Measurements from ENCODE around the gene MAP2K2. TPM values are rescaled to one million over a fixed set of nuclear protein-coding genes. Genes with fewer than 3 reads are reported as not detected.
"Not testable (repeated sequence)": the region's sequence is repeated elsewhere in the genome, so short reads cannot be mapped to it uniquely, and the experiment has no call there.

Gene MAP2K2
- 123 and 138 TPM in 2 replicates for total RNA-seq

DNA sequence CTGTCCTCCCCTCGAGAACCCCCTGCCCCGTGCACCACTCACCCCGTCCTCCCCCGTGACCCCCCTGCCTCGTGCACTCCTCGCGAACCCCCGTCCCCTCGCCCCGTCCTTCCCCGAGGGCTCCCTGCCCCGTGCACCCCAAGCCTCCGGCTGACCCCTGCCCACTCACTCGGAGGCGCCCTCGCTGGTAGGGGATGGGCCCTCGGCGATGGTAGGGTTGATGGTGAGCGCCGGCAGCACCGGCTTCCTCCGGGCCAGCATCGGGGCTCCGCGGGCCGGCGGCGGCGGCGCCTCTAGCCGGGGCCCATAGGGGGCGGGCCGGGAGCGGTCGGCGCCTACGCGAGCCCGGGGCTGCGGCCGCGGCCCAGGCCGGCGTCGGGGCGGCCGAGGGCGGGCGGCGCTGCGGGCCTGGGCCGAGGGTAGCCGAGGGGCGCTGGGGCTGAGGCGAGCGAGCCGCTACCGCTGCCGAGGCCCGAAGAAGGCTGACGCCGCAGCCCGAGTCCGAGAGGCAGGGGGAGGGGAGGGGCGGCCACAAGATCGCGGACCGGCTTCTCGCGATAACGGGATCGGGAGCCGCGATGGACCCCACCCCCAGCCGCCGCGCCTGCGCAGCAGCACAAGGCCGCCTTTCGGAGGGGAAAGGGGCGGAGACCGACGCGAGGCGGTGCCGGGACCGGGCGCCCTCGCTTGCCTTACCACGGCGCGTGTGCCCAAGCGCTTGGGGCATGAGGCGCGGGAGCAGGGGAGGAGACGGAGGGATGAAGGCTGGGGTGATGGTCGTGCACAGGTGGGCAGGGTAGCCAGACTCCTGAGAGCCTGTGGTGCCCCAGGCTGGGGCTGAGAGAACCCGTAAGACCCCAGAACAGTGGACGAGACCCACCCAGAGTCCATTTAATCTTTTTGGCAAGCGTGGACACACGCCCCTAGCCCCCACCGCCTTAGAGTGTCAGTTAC, at the start of gene MAP2K2:
TSS of gene MAP2K2 (minus strand) at position 508 of the 954 bp plus-strand sequence. CDS start at position 261, 247 bp downstream.
- no peak for DNase-seq (ENCODE audit: low read depth)
- peak within 1 kb of the TSS; percentile 87 for H3K4me3 ChIP-seq (ENCODE audit: low read depth, low read length)
- TF ChIP-seq CTCF (conservative IDR thresholded peaks at IDR 0.05; ENCODE audit: low read depth, low read length), result no peak

GRCh38 chr19:4172861-4173473, 49.0 kb upstream of the MAP2K2 start:
- no peak for DNase-seq (ENCODE audit: low read depth)
- no peak overlapping the region for H3K4me3 ChIP-seq (ENCODE audit: low read depth, low read length)
- TF ChIP-seq CTCF (conservative IDR thresholded peaks at IDR 0.05; ENCODE audit: low read depth, low read length), result no peak

DNA sequence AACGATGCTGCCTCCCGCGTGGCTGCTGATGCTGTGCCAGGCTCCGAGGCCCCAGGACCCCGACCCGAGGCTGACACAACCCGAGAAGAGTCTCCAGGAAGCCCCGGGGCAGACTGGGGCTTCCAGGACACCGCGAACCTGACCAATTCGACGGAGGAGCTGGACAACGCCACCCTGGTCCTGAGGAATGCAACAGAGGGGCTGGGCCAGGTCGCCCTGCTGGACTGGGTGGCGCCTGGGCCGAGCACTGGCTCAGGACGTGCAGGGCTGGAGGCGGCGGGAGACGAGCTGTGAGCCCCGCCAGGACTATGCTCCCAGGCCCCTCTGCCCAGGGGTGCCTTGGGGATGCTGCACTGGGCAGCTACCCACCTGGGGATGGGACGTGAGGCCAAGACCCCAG, 47.8 kb upstream of the MAP2K2 start:
- H3K4me3 ChIP-seq (ENCODE audit: low read depth, low read length), result no peak overlapping the region
- no peak for DNase-seq (ENCODE audit: low read depth)
- TF ChIP-seq CTCF (conservative IDR thresholded peaks at IDR 0.05; ENCODE audit: low read depth, low read length), result no peak

- DNase-seq (ENCODE audit: low read depth), result no peak
- H3K4me3 ChIP-seq (ENCODE audit: low read depth, low read length), result no peak overlapping the region
- no peak for TF ChIP-seq CTCF (conservative IDR thresholded peaks at IDR 0.05; ENCODE audit: low read depth, low read length)
These were observed 40.3 kb upstream of the MAP2K2 start for GRCh38 chr19:4164262-4164661.

DNA sequence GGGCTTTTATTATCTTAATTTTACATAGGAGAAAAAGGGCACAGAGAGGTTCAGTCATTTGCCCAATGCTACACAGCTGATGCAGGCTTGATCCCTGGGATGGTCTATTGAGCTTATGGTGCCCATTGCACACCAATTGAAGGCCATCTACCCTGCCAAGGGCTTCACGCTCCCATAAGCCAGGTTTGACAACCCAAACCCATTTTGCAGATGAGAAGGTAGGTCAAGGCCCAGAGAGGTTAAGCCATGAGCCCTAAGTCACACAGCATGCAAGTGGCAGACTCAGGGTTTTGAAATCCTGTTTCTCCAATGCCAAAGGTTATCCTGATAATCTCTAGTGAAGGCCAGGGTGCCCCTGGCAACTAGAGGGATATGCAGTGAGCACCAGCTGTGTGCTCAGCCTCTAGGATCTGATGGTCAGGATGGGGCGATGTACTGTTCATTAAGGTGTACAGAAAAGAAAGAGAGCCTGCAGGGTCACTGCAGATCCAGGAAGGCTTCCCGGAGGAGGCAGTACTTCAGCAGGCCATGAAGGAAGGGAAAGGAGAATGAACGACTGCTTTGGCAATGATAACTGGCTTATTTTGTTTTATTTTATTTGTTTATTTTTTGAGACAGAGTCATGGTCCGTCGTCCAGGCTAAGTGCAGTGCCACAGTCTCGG, 37.6 kb upstream of the MAP2K2 start:
- no peak overlapping the region for H3K4me3 ChIP-seq (ENCODE audit: low read depth, low read length)
- TF ChIP-seq CTCF (conservative IDR thresholded peaks at IDR 0.05; ENCODE audit: low read depth, low read length), result no peak
- DNase-seq (ENCODE audit: low read depth), result no peak

GRCh38 chr19:4157971-4158370, 34.0 kb upstream of the MAP2K2 start:
- not testable (repeated sequence) for H3K4me3 ChIP-seq (ENCODE audit: low read depth, low read length); DNase-seq (ENCODE audit: low read depth)

DNA sequence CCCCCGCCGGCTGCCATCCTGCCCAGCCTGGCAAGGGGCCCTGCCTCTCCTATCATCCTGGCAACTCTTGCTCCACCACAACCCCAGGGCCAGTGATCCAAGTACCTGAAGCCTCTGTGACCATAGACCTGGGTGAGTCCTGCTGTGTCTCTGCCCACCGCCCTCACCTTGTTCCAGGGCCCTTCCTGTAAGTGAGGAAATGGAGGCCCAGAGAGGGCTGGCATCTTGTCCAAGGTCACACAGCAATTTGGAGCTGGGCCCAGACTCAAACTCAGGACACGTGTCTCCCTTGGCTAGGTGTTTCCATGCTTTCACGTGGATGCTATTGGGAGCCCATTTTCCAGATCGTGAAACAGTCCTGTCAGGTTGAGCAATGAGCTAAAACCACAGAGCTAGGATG, 33.2 kb upstream of the MAP2K2 start:
- DNase-seq (ENCODE audit: low read depth), result no peak
- H3K4me3 ChIP-seq (ENCODE audit: low read depth, low read length), result no peak overlapping the region
- TF ChIP-seq CTCF (conservative IDR thresholded peaks at IDR 0.05; ENCODE audit: low read depth, low read length), result no peak

Data from epithelial cell of proximal tubule (primary cell).